ENCODE data around the gene NEMP1. TPM values are rescaled to one million over a fixed set of nuclear protein-coding genes. Genes with fewer than 3 reads are reported as not detected.

The NEMP1 gene
- total RNA-seq, 1 experiment from 2014 or later: 16.4 TPM

GRCh38 chr12:57116580-57117281 is 38.1 kb upstream of the NEMP1 start:
- no peaks in the 10 kb centered on the region for H3F3A ChIP-seq (ENCODE audit: low read length, unreplicated experiment)
- POLR2A ChIA-PET (ENCODE audit: unreplicated experiment): no interaction called here
- no peak for ATAC-seq

GRCh38 chr12:57112492-57113294 is 34.1 kb upstream of the NEMP1 start:
- Histone ChIP-seq H3K4me2 (ENCODE audit: low read length) (peak overlapping the region; percentile 95), H3K9me2 (replicated peaks; ENCODE audit: low read length) (no peaks in the 10 kb centered on the region), H3K27ac (ENCODE audit: low read length) (peak overlapping the region; percentile 82), H3K9me3 (ENCODE audit: low read length) (no peaks in the 10 kb centered on the region), H2AFZ (ENCODE audit: low read length) (peak overlapping the region; percentile 74), H3K36me3 (ENCODE audit: low read depth, low read length) (no peaks in the 10 kb centered on the region), H3K4me3 (ENCODE audit: low read length) (peak overlapping the region; percentile 69; the same call in 1 of the 2 replicates), H3K79me2 (ENCODE audit: low read length) (no peaks in the 10 kb centered on the region), H3K27me3 (ENCODE audit: low read length) (no peaks in the 10 kb centered on the region), H4K20me1 (ENCODE audit: low read length) (no peaks in the 10 kb centered on the region), H3F3A (ENCODE audit: low read length, unreplicated experiment) (no peaks in the 10 kb centered on the region), H3K4me1 (ENCODE audit: insufficient read depth, low read length) (peaks cover 32% of the 10 kb centered on the region), H3K9ac (ENCODE audit: low read length) (peak overlapping the region; percentile 6; the same call in 1 of the 2 replicates)
- DNase-seq (no peak), ATAC-seq (no peak)
- ChIA-PET POLR2A (ENCODE audit: unreplicated experiment) (interaction anchor here (0.5 to 1.5 kb wide), 6 partner anchors 15 to 117 kb away, joined by 3 to 11 read pairs (median 6); partner anchors contain the start of gene LRP1), CTCF (interaction anchor here (0.8 to 2.6 kb wide), 8 partner anchors 11 to 104 kb away, joined by 4 to 78 read pairs (median 8); partner anchors contain the start of genes NAB2 and NEMP1)
- intact Hi-C loops (cut with micrococcal nuclease): loop anchor here (1.0 kb wide), 2 partner anchors 43 to 104 kb away; no protein-coding TSS in a partner anchor
- no TSS peak for BruUV-seq (replicated peaks)
- no peak for TF ChIP-seq EZH2 (IDR thresholded peaks at IDR 0.05; ENCODE audit: low read length, unreplicated experiment)
- TF ChIP-seq, protein P1, sequence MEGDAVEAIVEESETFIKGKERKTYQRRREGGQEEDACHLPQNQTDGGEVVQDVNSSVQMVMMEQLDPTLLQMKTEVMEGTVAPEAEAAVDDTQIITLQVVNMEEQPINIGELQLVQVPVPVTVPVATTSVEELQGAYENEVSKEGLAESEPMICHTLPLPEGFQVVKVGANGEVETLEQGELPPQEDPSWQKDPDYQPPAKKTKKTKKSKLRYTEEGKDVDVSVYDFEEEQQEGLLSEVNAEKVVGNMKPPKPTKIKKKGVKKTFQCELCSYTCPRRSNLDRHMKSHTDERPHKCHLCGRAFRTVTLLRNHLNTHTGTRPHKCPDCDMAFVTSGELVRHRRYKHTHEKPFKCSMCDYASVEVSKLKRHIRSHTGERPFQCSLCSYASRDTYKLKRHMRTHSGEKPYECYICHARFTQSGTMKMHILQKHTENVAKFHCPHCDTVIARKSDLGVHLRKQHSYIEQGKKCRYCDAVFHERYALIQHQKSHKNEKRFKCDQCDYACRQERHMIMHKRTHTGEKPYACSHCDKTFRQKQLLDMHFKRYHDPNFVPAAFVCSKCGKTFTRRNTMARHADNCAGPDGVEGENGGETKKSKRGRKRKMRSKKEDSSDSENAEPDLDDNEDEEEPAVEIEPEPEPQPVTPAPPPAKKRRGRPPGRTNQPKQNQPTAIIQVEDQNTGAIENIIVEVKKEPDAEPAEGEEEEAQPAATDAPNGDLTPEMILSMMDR (conservative IDR thresholded peaks at IDR 0.05; ENCODE audit: low read depth, low read length): peak; percentile 91; the same call in 1 of the 2 replicates

More at GRCh38 chr12:57116580-57117281, 38.1 kb upstream of the NEMP1 start:
- H3K9me3 ChIP-seq (ENCODE audit: low read length): no peaks in the 10 kb centered on the region
- no peak overlapping the region for H2AFZ ChIP-seq (ENCODE audit: low read length)
- H3K9ac ChIP-seq (ENCODE audit: low read length): no peak overlapping the region
- no peaks in the 10 kb centered on the region for H3K79me2 ChIP-seq (ENCODE audit: low read length)
- DNase-seq: no peak
- no peaks in the 10 kb centered on the region for H4K20me1 ChIP-seq (ENCODE audit: low read length)
- no peaks in the 10 kb centered on the region for H3K36me3 ChIP-seq (ENCODE audit: low read depth, low read length)
- intact Hi-C loops (cut with micrococcal nuclease): no loop called here
- CTCF ChIA-PET: interaction anchor here (0.6 kb wide), 1 partner anchor 66 kb away, joined by 3 read pairs; no protein-coding TSS in a partner anchor
- no peak overlapping the region for H3K4me3 ChIP-seq (ENCODE audit: low read length)
- no peak overlapping the region for H3K27ac ChIP-seq (ENCODE audit: low read length)
- H3K27me3 ChIP-seq (ENCODE audit: low read length): no peaks in the 10 kb centered on the region
- no TSS peak for BruUV-seq (replicated peaks)
- TF ChIP-seq EZH2phosphoT487 (IDR thresholded peaks at IDR 0.05; ENCODE audit: borderline replicate concordance, low read length) (no peak), EZH2 (IDR thresholded peaks at IDR 0.05; ENCODE audit: low read length, unreplicated experiment) (no peak)
- TF ChIP-seq, protein P1 (conservative IDR thresholded peaks at IDR 0.05; ENCODE audit: low read depth, low read length): no peak
- no peak overlapping the region for H3K4me2 ChIP-seq (ENCODE audit: low read length)
- no peaks in the 10 kb centered on the region for H3K9me2 ChIP-seq (replicated peaks; ENCODE audit: low read length)
- peaks cover 29% of the 10 kb centered on the region for H3K4me1 ChIP-seq (ENCODE audit: insufficient read depth, low read length)
